NCI-H2029 treated with DMSO at 0.1 percent for 48 hours (cell line): ENCODE data around the gene HEPACAM.

Experiments used
- DNase-seq: peaks from one replicate; lab custom pipeline; 2025; lab: John Stamatoyannopoulos, UW

The HEPACAM gene

GRCh38 chr11:124942466-124943253 lies 6.8 kb upstream of the HEPACAM start:
- DNase-seq, result no peak

- DNase-seq, result no peak
Measured at GRCh38 chr11:124941703-124942102, 5.9 kb upstream of the HEPACAM start.

- no peak for DNase-seq
Measured at GRCh38 chr11:124938970-124939369, 3.1 kb upstream of the HEPACAM start.

- no peak for DNase-seq
Measured at GRCh38 chr11:124938206-124938765, 2.4 kb upstream of the HEPACAM start.

- no peak for DNase-seq
Measured at GRCh38 chr11:124937336-124937935, 1.6 kb upstream of the HEPACAM start.

- DNase-seq, result no peak
Measured at GRCh38 chr11:124934862-124935547, 842 bp downstream of the HEPACAM start.

- no peak for DNase-seq
Measured at GRCh38 chr11:124930799-124931198, 5.0 kb downstream of the HEPACAM start.

GRCh38 chr11:124928942-124929665 lies 6.7 kb downstream of the HEPACAM start:
- no peak for DNase-seq

GRCh38 chr11:124923296-124923695 lies 12.6 kb downstream of the HEPACAM start:
- no peak for DNase-seq

- no peak for DNase-seq
Measured at GRCh38 chr11:124922831-124923230, 13.0 kb downstream of the HEPACAM start.

GRCh38 chr11:124920870-124921609 lies 14.8 kb downstream of the HEPACAM start:
- no peak for DNase-seq

- DNase-seq, result no peak
Measured at GRCh38 chr11:124920356-124920755, 15.5 kb downstream of the HEPACAM start.

GRCh38 chr11:124919898-124920297 lies 15.9 kb downstream of the HEPACAM start:
- DNase-seq, result no peak

GRCh38 chr11:124918950-124919349 lies 16.9 kb downstream of the HEPACAM start, which contains the start of gene HEPN1:
HEPN1 (plus strand) TSS chr11:124919250.
- DNase-seq, result no peak

GRCh38 chr11:124917115-124917637 lies 18.7 kb downstream of the HEPACAM start:
- no peak for DNase-seq

- no peak for DNase-seq
Measured at GRCh38 chr11:124916370-124916710, 19.5 kb downstream of the HEPACAM start.

- no peak for DNase-seq
Measured at GRCh38 chr11:124915541-124916369, 20.1 kb downstream of the HEPACAM start.

GRCh38 chr11:124902616-124903015 lies 33.2 kb downstream of the HEPACAM start:
- DNase-seq, result no peak

- DNase-seq, result no peak
Measured at GRCh38 chr11:124900464-124900863, 35.4 kb downstream of the HEPACAM start.
